Measurements from ENCODE around the gene ELAC2. TPM values are rescaled to one million over a fixed set of nuclear protein-coding genes. Genes with fewer than 3 reads are reported as not detected.

Gene ELAC2
- total RNA-seq, 1 experiment from 2014 or later, result 84.5 TPM

DNA sequence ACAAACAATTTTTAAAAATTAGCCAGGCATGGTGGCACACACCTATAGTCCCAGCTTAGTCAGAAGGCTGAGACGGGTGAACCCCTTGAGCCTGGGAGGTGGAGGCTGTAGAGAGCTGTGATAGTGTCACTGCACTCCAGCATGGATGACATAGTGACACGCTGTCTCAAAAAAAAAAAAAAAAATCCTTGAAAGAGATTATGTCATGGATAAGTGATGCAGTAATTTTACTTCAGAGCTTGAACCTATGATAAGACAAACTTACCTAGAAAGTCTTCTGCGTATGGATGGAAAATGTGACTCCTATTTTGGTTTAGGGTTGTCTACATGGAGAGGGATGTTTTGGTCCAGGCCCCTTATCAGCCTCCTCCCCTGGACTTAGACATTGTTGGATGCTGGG is 51.8 kb downstream of the ELAC2 start:
- ChIA-PET CTCF (no interaction called here), POLR2A (no interaction called here), RAD21 (ENCODE audit: low non-redundant PET in 1 of 2, low total read pairs in 2 of 2, uncharacterized antibody in 2 of 2, unreplicated experiment in 2 of 2) (no interaction called here)
- BruUV-seq (replicated peaks), result no TSS peak
- Histone ChIP-seq H3K4me2 (ENCODE audit: low read length) (no peak overlapping the region), H3K9me3 (ENCODE audit: control insufficient read depth in 1 of 2, insufficient read depth in 1 of 2, low read depth in 1 of 2, low read length in 2 of 2) (no peaks in the 10 kb centered on the region), H3K4me3 (replicated peaks in 1 of 2; ENCODE audit: low read depth in 1 of 2, low read length in 2 of 2) (no peak overlapping the region), H3K27ac (ENCODE audit: low read depth, low read length) (no peak overlapping the region), H3K9me2 (ENCODE audit: insufficient read depth) (no peaks in the 10 kb centered on the region), H4K20me1 (ENCODE audit: insufficient read depth) (no peaks in the 10 kb centered on the region), H3K79me2 (ENCODE audit: insufficient read depth, low read length) (no peaks in the 10 kb centered on the region), H3K4me1 (ENCODE audit: control insufficient read depth in 1 of 2, insufficient read depth in 2 of 2, low read length in 2 of 2) (no peaks in the 10 kb centered on the region), H3K9ac (ENCODE audit: low read length) (no peak overlapping the region), H2AFZ (ENCODE audit: low read depth, low read length, poor library complexity, severe bottlenecking) (no peak overlapping the region), H3K36me3 (ENCODE audit: control insufficient read depth in 1 of 2, insufficient read depth in 2 of 2, low read length in 2 of 2) (no peaks in the 10 kb centered on the region), H3K27me3 (ENCODE audit: insufficient read depth, low read length) (no peaks in the 10 kb centered on the region)
- intact Hi-C loops (cut with micrococcal nuclease), result no loop called here
- no peak for TF ChIP-seq EZH2phosphoT487 (IDR thresholded peaks at IDR 0.05; ENCODE audit: borderline replicate concordance)
- TF ChIP-seq TCF7L2 (IDR thresholded peaks at IDR 0.05; ENCODE audit: borderline replicate concordance, extremely low read depth, insufficient read depth, insufficient read length), result no peak
- no peak for TF ChIP-seq ATF3 (IDR thresholded peaks at IDR 0.05)
- no peak for TF ChIP-seq ELF1 (IDR thresholded peaks at IDR 0.05; ENCODE audit: borderline replicate concordance, low read depth)
- TF ChIP-seq REST (IDR thresholded peaks at IDR 0.05; ENCODE audit: low read depth), result no peak
- no peak for TF ChIP-seq POLR2AphosphoS5 (IDR thresholded peaks at IDR 0.05; ENCODE audit: low read depth, low read length)
- TF ChIP-seq JUND (IDR thresholded peaks at IDR 0.05), result no peak
- TF ChIP-seq EGR1 (IDR thresholded peaks at IDR 0.05; ENCODE audit: low read depth), result no peak
- TF ChIP-seq FOSL1 (IDR thresholded peaks at IDR 0.05; ENCODE audit: low read depth), result no peak
- TF ChIP-seq, protein P1, sequence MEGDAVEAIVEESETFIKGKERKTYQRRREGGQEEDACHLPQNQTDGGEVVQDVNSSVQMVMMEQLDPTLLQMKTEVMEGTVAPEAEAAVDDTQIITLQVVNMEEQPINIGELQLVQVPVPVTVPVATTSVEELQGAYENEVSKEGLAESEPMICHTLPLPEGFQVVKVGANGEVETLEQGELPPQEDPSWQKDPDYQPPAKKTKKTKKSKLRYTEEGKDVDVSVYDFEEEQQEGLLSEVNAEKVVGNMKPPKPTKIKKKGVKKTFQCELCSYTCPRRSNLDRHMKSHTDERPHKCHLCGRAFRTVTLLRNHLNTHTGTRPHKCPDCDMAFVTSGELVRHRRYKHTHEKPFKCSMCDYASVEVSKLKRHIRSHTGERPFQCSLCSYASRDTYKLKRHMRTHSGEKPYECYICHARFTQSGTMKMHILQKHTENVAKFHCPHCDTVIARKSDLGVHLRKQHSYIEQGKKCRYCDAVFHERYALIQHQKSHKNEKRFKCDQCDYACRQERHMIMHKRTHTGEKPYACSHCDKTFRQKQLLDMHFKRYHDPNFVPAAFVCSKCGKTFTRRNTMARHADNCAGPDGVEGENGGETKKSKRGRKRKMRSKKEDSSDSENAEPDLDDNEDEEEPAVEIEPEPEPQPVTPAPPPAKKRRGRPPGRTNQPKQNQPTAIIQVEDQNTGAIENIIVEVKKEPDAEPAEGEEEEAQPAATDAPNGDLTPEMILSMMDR (IDR thresholded peaks at IDR 0.05 in 2 of 3, conservative IDR thresholded peaks at IDR 0.05 in 1 of 3; ENCODE audit: borderline replicate concordance in 1 of 3, insufficient read depth in 1 of 3, low read depth in 2 of 3, low read length in 2 of 3), result no peak
- TF ChIP-seq RAD21 (IDR thresholded peaks at IDR 0.05; ENCODE audit: low read depth), result no peak
- TF ChIP-seq ZBTB33 (IDR thresholded peaks at IDR 0.05; ENCODE audit: extremely low read depth, insufficient replicate concordance, low read length), result no peak
- no peak for TF ChIP-seq SP1 (IDR thresholded peaks at IDR 0.05; ENCODE audit: low read depth)
- no peak for TF ChIP-seq ZNF274 (IDR thresholded peaks at IDR 0.05; ENCODE audit: low read depth, low read length)
- no peak for TF ChIP-seq CBX3 (IDR thresholded peaks at IDR 0.05; ENCODE audit: low read depth)
- ATAC-seq (no peak), DNase-seq (ENCODE audit: low read depth, low spot score) (no peak)

All from HCT116 (cell line).